Measurements from ENCODE around the gene CACNA1E. TPM values are rescaled to one million over a fixed set of nuclear protein-coding genes. Genes with fewer than 3 reads are reported as not detected.

Gene CACNA1E
- total and polyA plus RNA-seq, 2 of the 4 experiments (the other 2 are of a cell fraction): not detected

- dilution Hi-C loops (cut with HindIII; ENCODE audit: low sequenced_read_pairs, unreplicated experiment) (no loop called here), in situ Hi-C loops (cut with MboI; ENCODE audit: low sequenced_read_pairs) (no loop called here), intact Hi-C loops (cut with micrococcal nuclease) (no loop called here)
- Histone ChIP-seq H3K4ac (ENCODE audit: low read depth, low read length) (no peak overlapping the region), H3K14ac (replicated peaks; ENCODE audit: low read depth, low read length) (no peak overlapping the region), H2AK9ac (replicated peaks; ENCODE audit: low read depth, low read length, poor library complexity) (no peak overlapping the region), H2AK5ac (ENCODE audit: low read depth, low read length) (no peak overlapping the region), H3K56ac (ENCODE audit: extremely low read depth, insufficient read depth, low read length) (no peak overlapping the region), H3K18ac (ENCODE audit: low read depth, low read length) (no peak overlapping the region), H2BK20ac (ENCODE audit: low read depth, low read length) (no peak overlapping the region), H4K91ac (ENCODE audit: insufficient read depth, low read depth, low read length) (no peak overlapping the region), H4K8ac (ENCODE audit: low read depth in 2 of 2, low read length in 2 of 2) (no peak overlapping the region), H3K4me2 (ENCODE audit: low read depth, low read length) (no peak overlapping the region), H3K4me3 (ENCODE audit: insufficient read depth, low read depth, low read length) (no peak overlapping the region), H3K27me3 (ENCODE audit: control insufficient read depth, insufficient read depth, low read length) (peaks cover 49% of the 10 kb centered on the region), H2AFZ (replicated peaks; ENCODE audit: low read length, poor library complexity) (no peak overlapping the region), H3K79me1 (ENCODE audit: low read depth in 1 of 2, low read length in 2 of 2) (no peaks in the 10 kb centered on the region), H2BK15ac (ENCODE audit: low read depth, low read length) (no peak overlapping the region), H2BK5ac (ENCODE audit: low read depth, low read length, poor library complexity, severe bottlenecking) (no peak overlapping the region), H4K5ac (ENCODE audit: low read depth, low read length) (no peak overlapping the region), H4K20me1 (ENCODE audit: insufficient read depth, low read length) (no peaks in the 10 kb centered on the region), H3K9me3 (ENCODE audit: control insufficient read depth, insufficient read depth, low read length) (no peaks in the 10 kb centered on the region), H3K9ac (ENCODE audit: low read depth, low read length) (no peak overlapping the region), H3K27ac (ENCODE audit: insufficient read depth, low read length) (no peak overlapping the region), H3K36me3 (ENCODE audit: control insufficient read depth, insufficient read depth, low read length) (no peaks in the 10 kb centered on the region), H3K4me1 (ENCODE audit: control insufficient read depth, insufficient read depth, low read length) (no peaks in the 10 kb centered on the region), H3K23ac (ENCODE audit: low read depth, low read length) (no peak overlapping the region), H3K9me1 (ENCODE audit: insufficient read depth, low read length) (no peaks in the 10 kb centered on the region), H2BK120ac (ENCODE audit: low read depth, low read length) (no peak overlapping the region)
- POLR2A ChIA-PET (ENCODE audit: unreplicated experiment): no interaction called here
- TF ChIP-seq MXI1 (IDR thresholded peaks at IDR 0.05; ENCODE audit: borderline replicate concordance, low read depth, low read length) (no peak), CHD1 (IDR thresholded peaks at IDR 0.05; ENCODE audit: low read depth, low read length) (no peak), SMC3 (IDR thresholded peaks at IDR 0.05; ENCODE audit: low read depth, low read length) (no peak), CEBPB (IDR thresholded peaks at IDR 0.05; ENCODE audit: low read depth, low read length) (no peak), RFX5 (IDR thresholded peaks at IDR 0.05; ENCODE audit: low read depth, low read length) (no peak), BHLHE40 (IDR thresholded peaks at IDR 0.05; ENCODE audit: low read depth, low read length) (no peak), FOS (IDR thresholded peaks at IDR 0.05; ENCODE audit: low read depth, low read length) (no peak), MAZ (IDR thresholded peaks at IDR 0.05; ENCODE audit: borderline replicate concordance, low read depth, low read length) (no peak), RAD21 (IDR thresholded peaks at IDR 0.05; ENCODE audit: low read length) (no peak), USF2 (IDR thresholded peaks at IDR 0.05; ENCODE audit: low read depth, low read length) (no peak), MAFK (IDR thresholded peaks at IDR 0.05; ENCODE audit: low read depth, low read length) (no peak), NFE2L2 (IDR thresholded peaks at IDR 0.05; ENCODE audit: low read depth, low read length) (no peak), POLR2A (IDR thresholded peaks at IDR 0.05; ENCODE audit: low read depth, low read length) (no peak), RCOR1 (IDR thresholded peaks at IDR 0.05; ENCODE audit: insufficient replicate concordance, low read length) (no peak)
- TF ChIP-seq, protein P1, sequence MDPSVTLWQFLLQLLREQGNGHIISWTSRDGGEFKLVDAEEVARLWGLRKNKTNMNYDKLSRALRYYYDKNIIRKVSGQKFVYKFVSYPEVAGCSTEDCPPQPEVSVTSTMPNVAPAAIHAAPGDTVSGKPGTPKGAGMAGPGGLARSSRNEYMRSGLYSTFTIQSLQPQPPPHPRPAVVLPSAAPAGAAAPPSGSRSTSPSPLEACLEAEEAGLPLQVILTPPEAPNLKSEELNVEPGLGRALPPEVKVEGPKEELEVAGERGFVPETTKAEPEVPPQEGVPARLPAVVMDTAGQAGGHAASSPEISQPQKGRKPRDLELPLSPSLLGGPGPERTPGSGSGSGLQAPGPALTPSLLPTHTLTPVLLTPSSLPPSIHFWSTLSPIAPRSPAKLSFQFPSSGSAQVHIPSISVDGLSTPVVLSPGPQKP (IDR thresholded peaks at IDR 0.05; ENCODE audit: borderline replicate concordance, low read depth, low read length): no peak
- TF ChIP-seq, protein P2, sequence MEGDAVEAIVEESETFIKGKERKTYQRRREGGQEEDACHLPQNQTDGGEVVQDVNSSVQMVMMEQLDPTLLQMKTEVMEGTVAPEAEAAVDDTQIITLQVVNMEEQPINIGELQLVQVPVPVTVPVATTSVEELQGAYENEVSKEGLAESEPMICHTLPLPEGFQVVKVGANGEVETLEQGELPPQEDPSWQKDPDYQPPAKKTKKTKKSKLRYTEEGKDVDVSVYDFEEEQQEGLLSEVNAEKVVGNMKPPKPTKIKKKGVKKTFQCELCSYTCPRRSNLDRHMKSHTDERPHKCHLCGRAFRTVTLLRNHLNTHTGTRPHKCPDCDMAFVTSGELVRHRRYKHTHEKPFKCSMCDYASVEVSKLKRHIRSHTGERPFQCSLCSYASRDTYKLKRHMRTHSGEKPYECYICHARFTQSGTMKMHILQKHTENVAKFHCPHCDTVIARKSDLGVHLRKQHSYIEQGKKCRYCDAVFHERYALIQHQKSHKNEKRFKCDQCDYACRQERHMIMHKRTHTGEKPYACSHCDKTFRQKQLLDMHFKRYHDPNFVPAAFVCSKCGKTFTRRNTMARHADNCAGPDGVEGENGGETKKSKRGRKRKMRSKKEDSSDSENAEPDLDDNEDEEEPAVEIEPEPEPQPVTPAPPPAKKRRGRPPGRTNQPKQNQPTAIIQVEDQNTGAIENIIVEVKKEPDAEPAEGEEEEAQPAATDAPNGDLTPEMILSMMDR (conservative IDR thresholded peaks at IDR 0.05; ENCODE audit: low read depth, low read length): no peak
- WGBS, 2 experiments (ENCODE audit: extremely low coverage in 2 of 2, insufficient read length in 1 of 2): 9% methylated on average over 12 of the region's 36 CpGs; no CpG with 5 or more reads in 1 of the 2 experiments
- no peak for ATAC-seq (ENCODE audit: low read depth)
- BruUV-seq (replicated peaks): no TSS peak
- DNase-seq: no peak
- CTCF ChIA-PET: no interaction called here
Observed at GRCh38 chr1:181482001-181482430, 1.3 kb upstream of the CACNA1E start.

Data from IMR-90 (cell line).